Common myeloid progenitor, CD34-positive (primary cell): ENCODE results near the gene MUL1.

Source experiments
- CTCF ChIA-PET: fragments of 350-600 bp; sonication (Branson Sonifier 250); formaldehyde crosslinking; loops from one replicate; lab custom pipeline; 2021; ENCODE audit warnings: antibody characterized with exemption; lab: Charles Lee
- POLR2A ChIA-PET: fragments of 350-600 bp; sonication (Branson Sonifier 250); formaldehyde crosslinking; loops from one replicate; lab custom pipeline; 2021; ENCODE audit warnings: antibody characterized with exemption; lab: Charles Lee
- DNase-seq, 3 donors: peaks; one replicate each; pipeline versions ENCODE4 v3.0.0 to v3.0.0-alpha.2; 2013
- H3K27ac ChIP-seq, 2 experiments: 1 replicate in 1 of 2; 2 replicates in 1 of 2; pipeline ENCODE4 v1.7.0; 2013; ENCODE audit warnings: inconsistent platforms in 2 of 2, low read length in 2 of 2, mild to moderate bottlenecking in 2 of 2, low read depth in 1 of 2, moderate library complexity in 1 of 2; ENCODE audit not compliant: severe bottlenecking in 2 of 2, insufficient read depth in 1 of 2, poor library complexity in 1 of 2
- H3K27me3 ChIP-seq, 5 experiments: replicated peaks in 2 of 5; 1 replicate in 3 of 5; 2 replicates in 2 of 5; pipeline versions ENCODE4 v1.6.1 to v1.7.0; 2013; ENCODE audit warnings: low read length in 4 of 5, mild to moderate bottlenecking in 2 of 5, moderate library complexity in 2 of 5, inconsistent platforms in 1 of 5; ENCODE audit not compliant: insufficient read depth in 5 of 5, control insufficient read depth in 4 of 5
- H3K36me3 ChIP-seq, 4 experiments: 1 replicate in 2 of 4; 2 replicates in 2 of 4; pipeline versions ENCODE4 v1.6.1 to v1.7.0; 2013; ENCODE audit warnings: low read length in 3 of 4, control low read depth in 1 of 4, mild to moderate bottlenecking in 1 of 4; ENCODE audit not compliant: control insufficient read depth in 4 of 4, insufficient read depth in 4 of 4
- H3K4me1 ChIP-seq, 4 experiments: 1 replicate in 3 of 4; 2 replicates in 1 of 4; pipeline versions ENCODE4 v1.6.1 to v1.7.1; 2013; ENCODE audit warnings: low read length in 3 of 4, mild to moderate bottlenecking in 3 of 4, control low read depth in 1 of 4, inconsistent platforms in 1 of 4, moderate library complexity in 1 of 4; ENCODE audit not compliant: control insufficient read depth in 4 of 4, insufficient read depth in 4 of 4; ENCODE audit errors: control extremely low read depth in 1 of 4
- H3K4me3 ChIP-seq, 7 experiments: 1 replicate in 4 of 7; 2 replicates in 3 of 7; pipeline versions ENCODE4 v1.5.1 to v1.7.0; 2013; ENCODE audit warnings: mild to moderate bottlenecking in 7 of 7, low read length in 6 of 7, moderate library complexity in 6 of 7, inconsistent platforms in 2 of 7, low read depth in 2 of 7, control low read depth in 1 of 7; ENCODE audit not compliant: insufficient read depth in 4 of 7, control insufficient read depth in 1 of 7; ENCODE audit errors: extremely low read depth in 1 of 7
- H3K9me3 ChIP-seq, 5 experiments: 1 replicate in 4 of 5; 2 replicates in 1 of 5; pipeline versions ENCODE4 v1.6.1 to v1.7.1; 2013; ENCODE audit warnings: low read length in 4 of 5, mild to moderate bottlenecking in 2 of 5, inconsistent platforms in 1 of 5, low read depth in 1 of 5, moderate library complexity in 1 of 5; ENCODE audit not compliant: control insufficient read depth in 4 of 5, insufficient read depth in 2 of 5; ENCODE audit errors: control extremely low read depth in 1 of 5
- WGBS: methylation state at CpG from one replicate; pipeline ENCODE4 v1.1.5; 2013; ENCODE audit not compliant: insufficient coverage; 5-methylcytosine and 5-hydroxymethylcytosine counted together

Gene MUL1

GRCh38 chr1:20454004-20454403 is 53.9 kb downstream of the MUL1 start:
- H3K27me3 ChIP-seq, result peaks cover 3 to 49% (median 9%) of the 10 kb centered on the region in 5 experiments
- no peaks in the 10 kb centered on the region for H3K4me1 ChIP-seq
- peaks cover 0 to 4% (median 0%) of the 10 kb centered on the region in 5 experiments for H3K9me3 ChIP-seq
- H3K4me3 ChIP-seq, result no peak overlapping the region
- no peak for DNase-seq
- H3K27ac ChIP-seq, result no peak overlapping the region
- ChIA-PET CTCF (no interaction called here), POLR2A (no interaction called here)
- 100% methylated on average over 4 of the region's 4 CpGs for WGBS
- H3K36me3 ChIP-seq, result no peaks in the 10 kb centered on the region

- peaks cover 0 to 4% (median 0%) of the 10 kb centered on the region in 5 experiments for H3K9me3 ChIP-seq
- CTCF ChIA-PET, result no interaction called here
- no peaks in the 10 kb centered on the region for H3K36me3 ChIP-seq
- POLR2A ChIA-PET, result no interaction called here
- no peak for DNase-seq
- H3K27ac ChIP-seq, result no peak overlapping the region
- H3K4me1 ChIP-seq, result no peaks in the 10 kb centered on the region
- WGBS, result no CpG with 5 or more reads among the region's 4 CpGs
- peaks cover 3 to 55% (median 11%) of the 10 kb centered on the region in 5 experiments for H3K27me3 ChIP-seq
- no peak overlapping the region for H3K4me3 ChIP-seq
Measured at GRCh38 chr1:20449735-20450311, 58.1 kb downstream of the MUL1 start.
